Calu3 (cell line): ENCODE measurements around the gene PABPC1L2A. TPM values are rescaled to one million over a fixed set of nuclear protein-coding genes. Genes with fewer than 3 reads are reported as not detected.
"Not testable (repeated sequence)": the region's sequence is repeated elsewhere in the genome, so short reads cannot be mapped to it uniquely, and the experiment has no call there.

Experiments
- Bru-seq: library from RNA; stranded (reverse); fragments of 400-500 nt; gene quantifications from one replicate; lab custom pipeline; 2021; lab: Mats Ljungman, UMichigan
- BruChase-seq, 2 experiments: library from RNA; stranded (reverse); fragments of 400-500 nt; gene quantifications; one replicate each; lab custom pipeline; 2021; lab: Mats Ljungman, UMichigan
- BruUV-seq: library from RNA; stranded (reverse); fragments of 400-500 nt; replicated peaks from 2 replicates; lab custom pipeline; 2021; lab: Mats Ljungman, UMichigan
- CTCF ChIA-PET: fragments of 300-600 bp; sonication (Branson Sonifier 250); formaldehyde crosslinking; loops from one replicate; lab custom pipeline; 2022; ENCODE audit warnings: antibody characterized with exemption; lab: Charles Lee
- DNase-seq: peaks from one replicate; pipeline ENCODE4 v3.0.0; 2022
- H3K27ac Mint-ChIP-seq: one replicate; pipeline ENCODE4 v1.8.0; 2022; ENCODE audit warnings: mixed read lengths; ENCODE audit not compliant: unreplicated experiment
- H3K27me3 Mint-ChIP-seq: one replicate; pipeline ENCODE4 v1.8.0; 2022; ENCODE audit warnings: mixed read lengths; ENCODE audit not compliant: unreplicated experiment
- H3K36me3 Mint-ChIP-seq: one replicate; pipeline ENCODE4 v1.8.0; 2022; ENCODE audit warnings: mild to moderate bottlenecking, moderate library complexity, mixed read lengths; ENCODE audit not compliant: insufficient read depth, unreplicated experiment
- H3K4me1 Mint-ChIP-seq: one replicate; pipeline ENCODE4 v1.8.0; 2022; ENCODE audit warnings: mild to moderate bottlenecking, low read depth, mixed read lengths; ENCODE audit not compliant: unreplicated experiment
- H3K4me3 Mint-ChIP-seq: one replicate; pipeline ENCODE4 v1.8.0; 2022; ENCODE audit warnings: mild to moderate bottlenecking, low read depth, moderate library complexity, mixed read lengths; ENCODE audit not compliant: unreplicated experiment
- H3K9me3 Mint-ChIP-seq: one replicate; pipeline ENCODE4 v1.8.0; 2022; ENCODE audit warnings: low read depth, mixed read lengths; ENCODE audit not compliant: unreplicated experiment
- intact Hi-C: fragments of 100-400 bp; cut with micrococcal nuclease; formaldehyde crosslinking; loops from one replicate; pipeline ENCODE4 v1.10.0; 2022; ENCODE audit not compliant: unreplicated experiment
- long read RNA-seq: library from polyadenylated mRNA; stranded (forward); transcript quantifications from one replicate; pipeline ENCODE4 v2.0.0, GENCODE V29; 2022
- total RNA-seq: library from RNA; stranded (reverse); gene quantifications from 2 replicates; pipeline ENCODE4 v1.2.3, GENCODE V29; 2022
- TF ChIP-seq, protein P1 (sequence below): fragments of 200-600 bp; IDR thresholded peaks from one replicate; pipeline ENCODE4 v1.8.0; 2022; ENCODE audit warnings: antibody characterized with exemption; ENCODE audit not compliant: unreplicated experiment

The PABPC1L2A gene
- total RNA-seq (not detected in 2 replicates), Bru-seq, nascent RNA (not detected), BruChase-seq, experiment 1, labeled RNA remaining after a 6-hour chase (not detected), BruChase-seq, experiment 2, labeled RNA remaining after a 2-hour chase (not detected)
- long read RNA-seq, result 0 reads

DNA sequence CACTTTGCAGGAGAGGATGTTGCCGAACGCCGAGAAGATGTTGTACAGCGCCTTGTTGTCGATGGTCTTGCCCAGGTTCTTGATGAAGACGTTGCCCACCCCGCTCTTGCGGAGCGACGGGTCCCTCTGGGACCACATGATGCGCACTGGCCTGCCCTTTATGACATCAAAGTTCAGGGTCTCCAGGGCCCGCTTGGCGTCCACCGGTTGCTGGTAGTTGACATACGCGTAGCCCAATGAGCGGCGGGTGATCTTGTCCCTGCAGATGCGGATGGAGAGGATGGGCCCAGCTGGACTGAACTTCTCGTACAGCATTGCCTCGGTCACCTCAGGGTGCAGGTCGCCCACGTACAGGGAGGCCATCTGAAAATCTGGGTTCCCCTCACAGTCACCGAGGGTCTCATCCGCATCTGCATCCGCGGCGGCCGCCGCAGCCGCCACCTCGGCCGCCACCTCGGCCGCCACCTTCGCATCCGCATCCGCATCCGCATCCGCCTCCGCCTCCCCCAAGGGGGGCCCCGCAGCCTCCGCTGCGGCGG is at the start of gene PABPC1L2A:
Gene PABPC1L2A, minus strand, starts transcription at position 489 of the 539 bp plus-strand sequence. Its CDS starts 126 bp downstream, at position 363.
- H3K4me3 Mint-ChIP-seq, H3K27ac Mint-ChIP-seq, DNase-seq, BruUV-seq, CTCF ChIA-PET, H3K27me3 Mint-ChIP-seq, intact Hi-C loops, H3K4me1 Mint-ChIP-seq, H3K9me3 Mint-ChIP-seq, H3K36me3 Mint-ChIP-seq: not testable (repeated sequence)

- Mint-ChIP-seq H3K4me1 (no peaks in the 10 kb centered on the region), H3K27me3 (no peaks in the 10 kb centered on the region), H3K9me3 (peaks cover 9% of the 10 kb centered on the region), H3K4me3 (no peak overlapping the region), H3K27ac (no peak overlapping the region), H3K36me3 (no peaks in the 10 kb centered on the region)
- CTCF ChIA-PET, result no interaction called here
- BruUV-seq, result no TSS peak
- no peak for DNase-seq
- TF ChIP-seq, protein P1, sequence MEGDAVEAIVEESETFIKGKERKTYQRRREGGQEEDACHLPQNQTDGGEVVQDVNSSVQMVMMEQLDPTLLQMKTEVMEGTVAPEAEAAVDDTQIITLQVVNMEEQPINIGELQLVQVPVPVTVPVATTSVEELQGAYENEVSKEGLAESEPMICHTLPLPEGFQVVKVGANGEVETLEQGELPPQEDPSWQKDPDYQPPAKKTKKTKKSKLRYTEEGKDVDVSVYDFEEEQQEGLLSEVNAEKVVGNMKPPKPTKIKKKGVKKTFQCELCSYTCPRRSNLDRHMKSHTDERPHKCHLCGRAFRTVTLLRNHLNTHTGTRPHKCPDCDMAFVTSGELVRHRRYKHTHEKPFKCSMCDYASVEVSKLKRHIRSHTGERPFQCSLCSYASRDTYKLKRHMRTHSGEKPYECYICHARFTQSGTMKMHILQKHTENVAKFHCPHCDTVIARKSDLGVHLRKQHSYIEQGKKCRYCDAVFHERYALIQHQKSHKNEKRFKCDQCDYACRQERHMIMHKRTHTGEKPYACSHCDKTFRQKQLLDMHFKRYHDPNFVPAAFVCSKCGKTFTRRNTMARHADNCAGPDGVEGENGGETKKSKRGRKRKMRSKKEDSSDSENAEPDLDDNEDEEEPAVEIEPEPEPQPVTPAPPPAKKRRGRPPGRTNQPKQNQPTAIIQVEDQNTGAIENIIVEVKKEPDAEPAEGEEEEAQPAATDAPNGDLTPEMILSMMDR, result no peak
- intact Hi-C loops, result no loop called here
Observed at GRCh38 chrX:73127700-73128241, 48.5 kb upstream of the PABPC1L2A start.

DNA sequence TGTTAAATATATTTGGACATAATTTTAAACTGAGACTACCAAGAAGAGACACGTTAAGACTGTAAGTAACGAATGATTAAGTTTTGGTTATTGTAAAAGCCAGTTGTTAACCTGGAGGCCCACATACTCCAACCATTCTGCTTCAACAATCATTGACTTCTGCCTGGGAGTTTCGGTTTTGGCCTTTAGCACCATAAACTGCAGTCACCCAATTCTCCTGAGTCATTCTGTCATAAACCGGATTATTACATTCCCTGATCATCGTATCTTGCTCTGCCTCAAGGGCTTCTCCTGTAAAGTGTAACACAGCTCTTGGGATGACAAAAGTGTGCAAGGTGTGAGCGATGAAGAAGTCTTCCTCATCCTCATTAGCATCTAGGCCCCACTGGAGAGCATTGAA is 46.9 kb upstream of the PABPC1L2A start:
- Mint-ChIP-seq H3K4me1 (no peaks in the 10 kb centered on the region), H3K9me3 (peaks cover 9% of the 10 kb centered on the region), H3K36me3 (no peaks in the 10 kb centered on the region), H3K27me3 (no peaks in the 10 kb centered on the region), H3K4me3 (no peak overlapping the region), H3K27ac (no peak overlapping the region)
- DNase-seq, result no peak
- CTCF ChIA-PET, result no interaction called here
- BruUV-seq, result no TSS peak
- intact Hi-C loops, result no loop called here
- TF ChIP-seq, protein P1, result no peak

DNA sequence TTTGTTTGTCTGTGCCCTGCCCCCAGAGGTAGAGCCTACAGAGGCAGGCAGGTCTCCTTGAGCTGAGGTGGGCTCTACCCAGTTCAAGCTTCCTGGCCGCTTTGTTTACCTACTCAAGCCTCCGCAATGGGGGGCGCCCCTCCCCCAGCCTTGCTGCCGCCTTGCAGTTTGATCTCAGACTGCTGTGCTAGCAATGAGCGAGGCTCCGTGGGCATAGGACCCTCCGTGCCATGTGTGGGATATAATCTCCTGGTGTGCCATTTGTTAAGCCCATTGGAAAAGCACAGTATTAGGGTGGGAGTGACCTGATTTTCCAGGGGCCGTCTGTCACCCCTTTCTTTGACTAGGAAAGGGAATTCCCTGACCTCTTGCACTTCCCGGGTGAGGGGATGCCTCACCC is 20.2 kb upstream of the PABPC1L2A start:
- peaks cover 11% of the 10 kb centered on the region for H3K9me3 Mint-ChIP-seq
- not testable (repeated sequence) for BruUV-seq

DNA sequence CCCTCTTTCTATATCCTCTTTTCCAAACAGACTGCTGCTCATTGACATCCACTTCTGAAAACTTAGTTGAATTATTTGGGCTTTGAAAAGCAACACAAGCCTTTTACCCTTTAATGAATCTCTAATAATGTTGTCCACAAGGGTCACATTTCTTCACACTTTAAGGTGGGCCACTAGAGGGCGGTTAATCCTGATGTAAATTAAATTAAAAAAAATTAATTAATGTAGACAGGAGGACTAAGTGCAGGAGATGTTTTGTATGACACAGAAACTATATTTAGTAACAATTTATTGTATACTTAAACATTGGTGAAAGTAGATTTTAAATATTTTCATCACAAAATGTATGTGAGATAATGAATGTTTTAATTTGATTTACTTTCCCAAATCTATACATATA is 7.5 kb upstream of the PABPC1L2A start:
- H3K36me3 Mint-ChIP-seq, H3K27ac Mint-ChIP-seq, H3K27me3 Mint-ChIP-seq, H3K4me3 Mint-ChIP-seq, BruUV-seq, H3K9me3 Mint-ChIP-seq, CTCF ChIA-PET, H3K4me1 Mint-ChIP-seq: not testable (repeated sequence)
- intact Hi-C loops, result loop anchor here (10.0 kb wide), 1 partner anchor 758 kb away; no protein-coding TSS in a partner anchor
- DNase-seq, result peak; percentile 28

More for the DNA sequence above, 20.2 kb upstream of the PABPC1L2A start:
- H3K27me3 Mint-ChIP-seq, H3K4me3 Mint-ChIP-seq, H3K27ac Mint-ChIP-seq, H3K36me3 Mint-ChIP-seq, H3K4me1 Mint-ChIP-seq, CTCF ChIA-PET, DNase-seq, intact Hi-C loops: not testable (repeated sequence)

DNA sequence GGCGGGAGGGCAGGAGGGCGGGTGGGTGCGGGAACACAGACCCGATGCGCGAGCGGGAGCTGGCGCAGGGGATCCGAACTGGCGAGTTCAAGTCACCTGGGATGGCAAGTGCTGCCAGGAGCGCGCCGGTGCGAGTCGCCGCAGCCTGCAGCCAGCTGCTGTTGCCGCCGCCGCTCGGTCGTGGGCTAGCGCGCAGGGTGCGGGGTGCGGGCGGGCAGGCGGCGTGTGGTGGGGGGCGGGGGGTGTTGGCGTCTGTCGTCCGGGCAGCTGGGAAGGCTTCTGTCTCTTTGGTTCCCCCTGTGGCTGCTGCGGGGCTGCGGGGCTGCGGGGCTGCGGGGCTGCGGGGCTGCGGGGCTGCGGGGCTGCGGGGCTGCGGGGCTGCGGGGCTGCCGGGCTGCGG is 572 bp upstream of the PABPC1L2A start:
- not testable (repeated sequence) for H3K27me3 Mint-ChIP-seq

GRCh38 chrX:73078597-73078996 is 715 bp downstream of the PABPC1L2A start:
- CTCF ChIA-PET, H3K4me1 Mint-ChIP-seq: not testable (repeated sequence)

More for the DNA sequence above, 572 bp upstream of the PABPC1L2A start:
- H3K36me3 Mint-ChIP-seq, BruUV-seq, H3K4me1 Mint-ChIP-seq, H3K9me3 Mint-ChIP-seq, H3K4me3 Mint-ChIP-seq, DNase-seq, CTCF ChIA-PET, H3K27ac Mint-ChIP-seq: not testable (repeated sequence)
- intact Hi-C loops, result loop anchor here (10.0 kb wide), 1 partner anchor 765 kb away; no protein-coding TSS in a partner anchor

More at GRCh38 chrX:73078597-73078996, 715 bp downstream of the PABPC1L2A start:
- H3K27me3 Mint-ChIP-seq, H3K9me3 Mint-ChIP-seq, DNase-seq, H3K36me3 Mint-ChIP-seq, H3K27ac Mint-ChIP-seq, H3K4me3 Mint-ChIP-seq, intact Hi-C loops, BruUV-seq: not testable (repeated sequence)
